ENCODE data around the gene EFHC2.

The EFHC2 gene

GRCh38 chrX:44227991-44228390 lies 115.5 kb downstream of the EFHC2 start:
- DNase-seq (ENCODE audit: insufficient read length, low spot score), result no peak
- no peak for TF ChIP-seq CTCF (IDR thresholded peaks at IDR 0.05; ENCODE audit: insufficient read depth, missing control alignments)
- FAIRE-seq, result no peak

GRCh38 chrX:44225667-44226066 lies 117.8 kb downstream of the EFHC2 start:
- no peak for TF ChIP-seq CTCF (IDR thresholded peaks at IDR 0.05; ENCODE audit: insufficient read depth, missing control alignments)
- FAIRE-seq, result no peak
- DNase-seq (ENCODE audit: insufficient read length, low spot score), result no peak

GRCh38 chrX:44224760-44225159 lies 118.7 kb downstream of the EFHC2 start:
- FAIRE-seq (no peak), DNase-seq (ENCODE audit: insufficient read length, low spot score) (no peak)
- TF ChIP-seq CTCF (IDR thresholded peaks at IDR 0.05; ENCODE audit: insufficient read depth, missing control alignments), result no peak

GRCh38 chrX:44223150-44223549 lies 120.3 kb downstream of the EFHC2 start:
- TF ChIP-seq CTCF (IDR thresholded peaks at IDR 0.05; ENCODE audit: insufficient read depth, missing control alignments), result no peak
- no peak for FAIRE-seq
- no peak for DNase-seq (ENCODE audit: insufficient read length, low spot score)

- FAIRE-seq, result no peak
- no peak for DNase-seq (ENCODE audit: insufficient read length, low spot score)
- no peak for TF ChIP-seq CTCF (IDR thresholded peaks at IDR 0.05; ENCODE audit: insufficient read depth, missing control alignments)
Observed at GRCh38 chrX:44218465-44218864, 125.0 kb downstream of the EFHC2 start.

- DNase-seq (ENCODE audit: insufficient read length, low spot score) (no peak), FAIRE-seq (no peak)
Observed at GRCh38 chrX:44216171-44216570, 127.3 kb downstream of the EFHC2 start.

GRCh38 chrX:44203791-44204190 lies 139.7 kb downstream of the EFHC2 start:
- no peak for FAIRE-seq
- no peak for TF ChIP-seq CTCF (IDR thresholded peaks at IDR 0.05; ENCODE audit: insufficient read depth, missing control alignments)
- DNase-seq (ENCODE audit: insufficient read length, low spot score), result no peak

More at GRCh38 chrX:44216171-44216570, 127.3 kb downstream of the EFHC2 start:
- no peak for TF ChIP-seq CTCF (IDR thresholded peaks at IDR 0.05; ENCODE audit: insufficient read depth, missing control alignments)
